SH-SY5Y (cell line): ENCODE measurements around the gene FBXO15.

ENCODE experiments used
- GATA2 ChIP-seq: IDR thresholded peaks from 2 replicates; pipeline ENCODE4 v1.6.1; 2011; ENCODE audit warnings: mild to moderate bottlenecking, low read depth, low read length
- GATA3 ChIP-seq: IDR thresholded peaks from 2 replicates; pipeline ENCODE4 v1.6.1; 2011; ENCODE audit warnings: low read depth, mild to moderate bottlenecking, low read length, moderate library complexity

DNA sequence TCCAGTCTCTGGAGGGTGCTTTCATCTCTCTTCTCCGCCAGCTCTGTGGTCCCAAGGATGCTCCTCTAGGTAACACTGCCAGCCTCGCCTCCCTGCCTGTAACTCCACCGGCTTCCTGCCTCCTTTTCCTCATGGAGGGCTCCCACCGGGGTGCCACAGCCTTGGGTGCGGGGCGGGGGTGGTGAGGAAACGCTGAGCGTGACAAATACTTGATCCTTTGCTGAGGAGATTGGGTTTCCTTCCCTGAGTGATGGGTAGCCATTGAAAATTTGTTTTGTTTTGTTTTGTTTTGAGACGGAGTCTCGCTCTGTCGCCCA, 25.8 kb upstream of the FBXO15 start:
- TF ChIP-seq GATA3, result no peak
- TF ChIP-seq GATA2, result no peak
